GM06990 (cell line): ENCODE data around the gene ERN1.

ENCODE experiments used
- DNase-seq: peaks from one replicate; pipeline ENCODE4 v3.0.0-alpha.2; 2011; ENCODE audit not compliant: insufficient read length; ENCODE audit errors: extremely low read depth
- H3K27me3 ChIP-seq: replicated peaks from 2 replicates; pipeline ENCODE4 v1.6.0; 2011; ENCODE audit warnings: low read length; ENCODE audit not compliant: control insufficient read depth, insufficient read depth
- H3K36me3 ChIP-seq: 2 replicates; pipeline ENCODE4 v1.5.1; 2011; ENCODE audit warnings: low read length; ENCODE audit not compliant: control insufficient read depth, insufficient read depth
- H3K4me3 ChIP-seq: replicated peaks from 2 replicates; pipeline ENCODE4 v1.5.1; 2011; ENCODE audit warnings: low read depth, mild to moderate bottlenecking, control low read depth, low read length
- TF ChIP-seq, protein P1 (sequence below): IDR thresholded peaks from 2 replicates; pipeline ENCODE4 v1.5.1; 2011; ENCODE audit warnings: low read length, control low read depth, mild to moderate bottlenecking, inconsistent platforms; ENCODE audit not compliant: insufficient read depth, poor library complexity, severe bottlenecking

The ERN1 gene

GRCh38 chr17:63993368-63993985, 136.5 kb downstream of the ERN1 start:
- Histone ChIP-seq H3K36me3 (no peaks in the 10 kb centered on the region), H3K4me3 (no peak overlapping the region), H3K27me3 (no peaks in the 10 kb centered on the region; the same call in none of the 2 replicates)
- DNase-seq = no peak
- TF ChIP-seq, protein P1, sequence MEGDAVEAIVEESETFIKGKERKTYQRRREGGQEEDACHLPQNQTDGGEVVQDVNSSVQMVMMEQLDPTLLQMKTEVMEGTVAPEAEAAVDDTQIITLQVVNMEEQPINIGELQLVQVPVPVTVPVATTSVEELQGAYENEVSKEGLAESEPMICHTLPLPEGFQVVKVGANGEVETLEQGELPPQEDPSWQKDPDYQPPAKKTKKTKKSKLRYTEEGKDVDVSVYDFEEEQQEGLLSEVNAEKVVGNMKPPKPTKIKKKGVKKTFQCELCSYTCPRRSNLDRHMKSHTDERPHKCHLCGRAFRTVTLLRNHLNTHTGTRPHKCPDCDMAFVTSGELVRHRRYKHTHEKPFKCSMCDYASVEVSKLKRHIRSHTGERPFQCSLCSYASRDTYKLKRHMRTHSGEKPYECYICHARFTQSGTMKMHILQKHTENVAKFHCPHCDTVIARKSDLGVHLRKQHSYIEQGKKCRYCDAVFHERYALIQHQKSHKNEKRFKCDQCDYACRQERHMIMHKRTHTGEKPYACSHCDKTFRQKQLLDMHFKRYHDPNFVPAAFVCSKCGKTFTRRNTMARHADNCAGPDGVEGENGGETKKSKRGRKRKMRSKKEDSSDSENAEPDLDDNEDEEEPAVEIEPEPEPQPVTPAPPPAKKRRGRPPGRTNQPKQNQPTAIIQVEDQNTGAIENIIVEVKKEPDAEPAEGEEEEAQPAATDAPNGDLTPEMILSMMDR = no peak

- no peak for DNase-seq
- TF ChIP-seq, protein P1 = no peak
- Histone ChIP-seq H3K27me3 (no peaks in the 10 kb centered on the region; the same call in 1 of the 2 replicates), H3K4me3 (no peak overlapping the region), H3K36me3 (no peaks in the 10 kb centered on the region)
These were observed 138.3 kb downstream of the ERN1 start for GRCh38 chr17:63991611-63992010.

DNA sequence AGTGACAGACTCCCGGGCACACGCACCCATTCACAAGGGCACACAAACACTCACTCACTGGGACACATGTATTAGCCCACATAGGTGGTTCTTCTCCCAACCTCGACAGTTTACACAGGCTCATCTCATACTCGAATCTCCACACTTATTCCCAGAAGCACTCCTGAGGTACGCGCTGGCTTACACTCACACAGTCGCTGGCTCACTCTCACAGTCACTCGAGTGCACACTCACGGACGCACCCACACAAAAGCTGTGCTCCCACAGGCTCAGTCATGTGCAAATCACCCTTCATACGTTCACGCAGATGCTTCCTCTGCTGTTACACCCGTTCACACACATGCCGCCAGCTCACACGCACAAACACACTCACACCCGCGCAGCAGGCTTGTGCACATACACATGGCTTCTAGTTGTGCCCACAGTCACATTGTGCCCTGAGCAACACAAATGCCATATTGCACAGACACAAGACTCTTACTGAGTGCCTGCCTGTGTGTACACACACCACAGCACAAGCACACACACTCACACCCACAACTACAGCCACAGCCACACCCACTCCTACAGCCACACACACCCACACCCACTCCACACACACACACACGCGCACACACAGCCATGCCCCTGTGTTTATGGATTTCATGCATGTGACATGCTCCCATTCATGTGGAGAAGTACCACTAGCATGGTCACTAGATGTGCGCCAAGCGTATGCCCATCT, 140.2 kb downstream of the ERN1 start:
- TF ChIP-seq, protein P1 = no peak
- Histone ChIP-seq H3K4me3 (no peak overlapping the region), H3K27me3 (no peaks in the 10 kb centered on the region), H3K36me3 (no peaks in the 10 kb centered on the region)
- no peak for DNase-seq
